ENCODE measurements around the gene ARL6IP5. TPM values are rescaled to one million over a fixed set of nuclear protein-coding genes. Genes with fewer than 3 reads are reported as not detected.

The ARL6IP5 gene
- total RNA-seq, 6 donors from 2014 or later = 34.6 to 145 (median 125) TPM

DNA sequence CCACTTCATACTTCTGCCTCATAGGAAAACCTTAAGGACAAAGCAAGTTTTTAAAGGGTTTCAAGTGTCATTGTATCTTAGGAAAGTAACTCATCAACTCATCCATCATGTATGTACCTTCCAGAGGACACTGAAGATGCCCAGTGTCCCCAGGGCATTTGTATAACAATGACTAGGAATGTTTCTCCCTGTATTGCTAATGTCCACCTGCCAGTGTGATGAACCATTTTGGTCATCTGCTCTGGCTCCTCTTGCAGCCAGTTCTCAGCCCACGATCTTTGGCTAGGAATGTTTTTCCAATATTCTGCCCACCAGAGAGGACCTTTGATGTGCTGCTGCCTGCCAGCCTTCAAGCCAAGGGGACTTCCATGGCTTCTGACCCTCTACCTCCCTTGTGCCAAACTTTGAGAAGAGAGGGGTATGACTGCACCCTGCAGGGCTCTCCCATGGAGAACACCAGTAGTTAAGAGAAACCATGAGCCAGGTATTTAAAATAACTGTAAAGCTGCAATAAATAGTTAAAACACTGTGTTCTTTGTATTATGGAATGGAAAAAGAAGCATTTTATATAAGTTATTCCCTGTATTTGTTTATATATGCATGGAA, 26.3 kb downstream of the ARL6IP5 start:
- Histone ChIP-seq H3K27ac (no peak overlapping the region), H3K9me3 (no peaks in the 10 kb centered on the region), H3K4me3 (no peak overlapping the region), H3K36me3 (peaks cover 0 to 2% (median 0%) of the 10 kb centered on the region in 4 donors), H3K27me3 (no peaks in the 10 kb centered on the region), H3K4me1 (peaks cover 0 to 4% (median 1%) of the 10 kb centered on the region in 4 donors)
- TF ChIP-seq POLR2AphosphoS5 (IDR thresholded peaks at IDR 0.05) (no peak), POLR2A (IDR thresholded peaks at IDR 0.05) (no peak), EP300 (IDR thresholded peaks at IDR 0.05) (no peak)
- TF ChIP-seq, protein P1, sequence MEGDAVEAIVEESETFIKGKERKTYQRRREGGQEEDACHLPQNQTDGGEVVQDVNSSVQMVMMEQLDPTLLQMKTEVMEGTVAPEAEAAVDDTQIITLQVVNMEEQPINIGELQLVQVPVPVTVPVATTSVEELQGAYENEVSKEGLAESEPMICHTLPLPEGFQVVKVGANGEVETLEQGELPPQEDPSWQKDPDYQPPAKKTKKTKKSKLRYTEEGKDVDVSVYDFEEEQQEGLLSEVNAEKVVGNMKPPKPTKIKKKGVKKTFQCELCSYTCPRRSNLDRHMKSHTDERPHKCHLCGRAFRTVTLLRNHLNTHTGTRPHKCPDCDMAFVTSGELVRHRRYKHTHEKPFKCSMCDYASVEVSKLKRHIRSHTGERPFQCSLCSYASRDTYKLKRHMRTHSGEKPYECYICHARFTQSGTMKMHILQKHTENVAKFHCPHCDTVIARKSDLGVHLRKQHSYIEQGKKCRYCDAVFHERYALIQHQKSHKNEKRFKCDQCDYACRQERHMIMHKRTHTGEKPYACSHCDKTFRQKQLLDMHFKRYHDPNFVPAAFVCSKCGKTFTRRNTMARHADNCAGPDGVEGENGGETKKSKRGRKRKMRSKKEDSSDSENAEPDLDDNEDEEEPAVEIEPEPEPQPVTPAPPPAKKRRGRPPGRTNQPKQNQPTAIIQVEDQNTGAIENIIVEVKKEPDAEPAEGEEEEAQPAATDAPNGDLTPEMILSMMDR (IDR thresholded peaks at IDR 0.05) = no peak
- ATAC-seq (ENCODE audit: low FRiP score in 2 of 2) (no peak), DNase-seq (no peak)
- WGBS, 2 donors = 78 to 100% methylated on average over 1 of the region's 1 CpG

DNA sequence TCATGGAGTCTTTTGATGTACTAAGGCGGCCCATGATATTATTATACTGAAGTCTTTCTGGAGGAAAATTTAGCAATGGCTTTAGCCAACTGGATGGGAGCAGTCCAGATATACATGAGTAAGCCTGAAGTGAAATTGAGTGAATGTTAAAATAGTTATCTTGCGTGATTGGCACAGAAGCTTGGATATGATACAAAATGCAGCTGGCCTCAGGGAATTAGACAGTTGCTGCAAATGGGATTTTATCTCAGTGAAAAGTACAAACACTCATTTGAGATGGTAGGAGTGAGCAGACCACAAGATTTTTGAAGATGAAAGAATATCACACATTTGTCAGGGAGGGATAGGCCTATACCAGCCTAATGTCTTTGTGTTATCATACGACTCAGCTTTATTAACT, 28.8 kb downstream of the ARL6IP5 start:
- no peak overlapping the region for H3K27ac ChIP-seq
- no peaks in the 10 kb centered on the region for H3K9me3 ChIP-seq
- DNase-seq = no peak
- TF ChIP-seq POLR2AphosphoS5 (IDR thresholded peaks at IDR 0.05) = no peak
- peaks cover 0 to 2% (median 0%) of the 10 kb centered on the region in 4 donors for H3K4me1 ChIP-seq
- 79 to 87% methylated on average over 3 of the region's 3 CpGs for WGBS, 2 donors
- H3K27me3 ChIP-seq = no peaks in the 10 kb centered on the region
- H3K4me3 ChIP-seq = no peak overlapping the region
- no peak for ATAC-seq (ENCODE audit: low FRiP score in 2 of 2)
- no peaks in the 10 kb centered on the region for H3K36me3 ChIP-seq

DNA sequence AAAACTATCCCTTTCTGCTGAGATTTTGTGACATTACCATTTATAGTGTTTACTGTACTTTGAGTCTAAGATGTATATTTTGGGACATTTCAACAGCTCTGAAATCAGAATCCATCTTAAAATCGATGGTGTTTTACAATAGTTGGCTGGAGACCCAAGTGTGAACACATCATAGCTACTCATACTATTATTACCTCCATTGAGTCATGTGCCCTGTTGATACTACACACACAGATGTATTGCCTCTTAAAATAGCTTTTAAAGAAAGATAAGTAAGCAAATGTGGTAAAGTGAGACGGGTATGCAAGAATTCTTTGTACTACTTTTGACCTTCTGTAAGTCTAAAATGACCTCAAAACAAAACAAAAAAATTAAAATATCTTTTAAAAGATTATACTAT, 31.0 kb downstream of the ARL6IP5 start:
- Histone ChIP-seq H3K27ac (no peak overlapping the region), H3K9me3 (no peaks in the 10 kb centered on the region), H3K36me3 (no peaks in the 10 kb centered on the region), H3K27me3 (no peaks in the 10 kb centered on the region), H3K4me3 (no peak overlapping the region), H3K4me1 (peaks cover 0 to 2% (median 0%) of the 10 kb centered on the region in 4 donors)
- 54 to 55% methylated on average over 2 of the region's 2 CpGs for WGBS, 2 donors
- TF ChIP-seq EP300 (IDR thresholded peaks at IDR 0.05) (no peak), POLR2AphosphoS5 (IDR thresholded peaks at IDR 0.05) (no peak), POLR2A (IDR thresholded peaks at IDR 0.05) (no peak)
- TF ChIP-seq, protein P1 (IDR thresholded peaks at IDR 0.05) = no peak
- DNase-seq (no peak), ATAC-seq (ENCODE audit: low FRiP score in 2 of 2) (no peak)

DNA sequence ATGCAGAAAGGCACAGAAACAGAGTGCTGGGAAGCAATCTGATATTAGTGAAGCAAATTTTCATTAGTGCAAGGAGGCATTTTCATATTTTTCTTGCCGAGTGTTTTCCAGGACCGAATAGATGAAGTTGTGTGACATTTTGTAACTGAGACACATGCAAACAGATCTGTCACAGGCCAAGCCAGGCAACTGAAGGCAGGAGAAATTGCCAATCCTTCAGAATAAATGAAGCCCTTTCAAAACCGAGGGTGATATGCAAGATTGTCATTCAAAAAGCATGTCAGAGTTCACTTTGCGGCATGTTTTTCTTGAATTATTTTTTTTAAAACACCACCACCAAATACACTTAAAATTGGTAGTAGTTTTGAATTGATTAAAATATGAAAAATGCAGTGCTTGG, 31.4 kb downstream of the ARL6IP5 start:
- TF ChIP-seq POLR2A (IDR thresholded peaks at IDR 0.05) (no peak), POLR2AphosphoS5 (IDR thresholded peaks at IDR 0.05) (no peak), EP300 (IDR thresholded peaks at IDR 0.05) (no peak)
- TF ChIP-seq, protein P1 (IDR thresholded peaks at IDR 0.05) = no peak
- no peak for ATAC-seq (ENCODE audit: low FRiP score in 2 of 2)

DNA sequence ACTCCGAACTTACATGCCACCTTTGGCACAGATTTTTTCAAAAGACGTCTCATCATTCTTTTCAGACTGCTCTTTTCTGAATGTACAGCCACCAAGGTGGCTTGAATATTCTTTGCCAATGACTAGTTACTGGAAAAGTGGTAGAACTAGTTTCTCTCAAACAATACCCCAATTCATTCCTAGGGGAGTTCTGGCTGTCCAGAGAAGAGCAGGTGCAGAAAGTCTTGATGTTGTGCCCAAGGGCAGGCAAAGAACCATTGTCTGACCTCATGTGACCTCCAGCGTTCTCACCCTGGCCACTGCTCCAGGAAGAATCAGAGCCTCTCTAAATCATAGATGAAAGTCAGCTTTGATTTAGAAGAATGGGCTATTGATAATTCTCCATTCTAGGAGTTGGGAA, 32.2 kb downstream of the ARL6IP5 start:
- TF ChIP-seq EP300 (IDR thresholded peaks at IDR 0.05) = no peak
- no peak for TF ChIP-seq POLR2A (IDR thresholded peaks at IDR 0.05)
- TF ChIP-seq POLR2AphosphoS5 (IDR thresholded peaks at IDR 0.05) = no peak
- TF ChIP-seq, protein P1 (IDR thresholded peaks at IDR 0.05) = no peak
- Histone ChIP-seq H3K4me1 (peaks cover 0 to 11% (median 2%) of the 10 kb centered on the region in 4 donors), H3K27me3 (no peaks in the 10 kb centered on the region), H3K27ac (no peak overlapping the region), H3K36me3 (no peaks in the 10 kb centered on the region), H3K4me3 (no peak overlapping the region), H3K9me3 (no peaks in the 10 kb centered on the region)
- DNase-seq (no peak), ATAC-seq (ENCODE audit: low FRiP score in 2 of 2) (no peak)
- WGBS, 2 donors = 71 to 81% methylated on average over 3 of the region's 3 CpGs

More for the DNA sequence above, 31.4 kb downstream of the ARL6IP5 start:
- WGBS, 2 donors = 79 to 84% methylated on average over 4 of the region's 4 CpGs
- H3K4me1 ChIP-seq = peaks cover 0 to 5% (median under 1%) of the 10 kb centered on the region in 4 donors
- H3K36me3 ChIP-seq = no peaks in the 10 kb centered on the region
- H3K27ac ChIP-seq = no peak overlapping the region
- H3K27me3 ChIP-seq = no peaks in the 10 kb centered on the region
- DNase-seq = no peak
- H3K4me3 ChIP-seq = no peak overlapping the region
- H3K9me3 ChIP-seq = no peaks in the 10 kb centered on the region
